ENCODE data around the gene AQR. TPM values are rescaled to one million over a fixed set of nuclear protein-coding genes. Genes with fewer than 3 reads are reported as not detected.

The AQR gene
- total and polyA plus RNA-seq, 10 of the 15 experiments (the other 5 are each of a cell fraction or from before 2014, with no cell fraction given), result 18.2 to 53.5 (median 32.6) TPM

- TF ChIP-seq ZNF592 (IDR thresholded peaks at IDR 0.05) (peak; percentile 96), PAX5 (IDR thresholded peaks at IDR 0.05; ENCODE audit: borderline replicate concordance, low read depth, low read length) (peak; percentile 76; the same call in 1 of the 2 replicates), ZBTB4 (CRISPR knock-in tag; IDR thresholded peaks at IDR 0.05) (peak; percentile 82), EZH2 (IDR thresholded peaks at IDR 0.05; ENCODE audit: borderline replicate concordance, control insufficient read depth, low read depth, low read length) (no peak), EGR1 (IDR thresholded peaks at IDR 0.05; ENCODE audit: borderline replicate concordance in 1 of 2, low read depth in 2 of 2, low read length in 2 of 2) (no peak), KLF5 (IDR thresholded peaks at IDR 0.05; ENCODE audit: partially characterized antibody) (no peak), MYC (IDR thresholded peaks at IDR 0.05; ENCODE audit: insufficient read depth, insufficient read length, insufficient replicate concordance, low read length, severe bottlenecking) (no peak), USF2 (IDR thresholded peaks at IDR 0.05; ENCODE audit: borderline replicate concordance, low read depth, low read length) (no peak), MYB (IDR thresholded peaks at IDR 0.05; ENCODE audit: borderline replicate concordance, low read depth, low read length) (no peak), IRF5 (IDR thresholded peaks at IDR 0.05; ENCODE audit: borderline replicate concordance) (no peak), KDM1A (IDR thresholded peaks at IDR 0.05; ENCODE audit: borderline replicate concordance) (no peak), NRF1 (conservative IDR thresholded peaks at IDR 0.05; ENCODE audit: low read depth, low read length) (no peak), ZNF217 (IDR thresholded peaks at IDR 0.05) (no peak), BCL11A (IDR thresholded peaks at IDR 0.05; ENCODE audit: low read depth, low read length) (peak; percentile 70), HDAC6 (IDR thresholded peaks at IDR 0.05; ENCODE audit: unreplicated experiment) (no peak), TBL1XR1 (IDR thresholded peaks at IDR 0.05; ENCODE audit: low read depth, low read length) (peak; percentile 78), SREBF2 (IDR thresholded peaks at IDR 0.05; ENCODE audit: low read length) (no peak), MEF2A (IDR thresholded peaks at IDR 0.05; ENCODE audit: insufficient read depth, low read depth, low read length) (no peak), ZNF622 (IDR thresholded peaks at IDR 0.05) (no peak), ZSCAN29 (IDR thresholded peaks at IDR 0.05) (no peak), DPF2 (IDR thresholded peaks at IDR 0.05) (0 out of 2 replicates have a peak, but pooled peaks have one; percentile 31), LARP7 (IDR thresholded peaks at IDR 0.05) (no peak), STAT3 (IDR thresholded peaks at IDR 0.05; ENCODE audit: low read depth, low read length) (no peak)
Measured at GRCh38 chr15:34993877-34994276, 24.3 kb upstream of the AQR start (continued).

Data from GM12878 (cell line).